HAP-1 (cell line): ENCODE results near the gene L3MBTL4.

ENCODE experiments used
- DNase-seq, 2 experiments: peaks; one replicate each; pipeline ENCODE4 v3.0.0-alpha.2; 2016 to 2020; ENCODE audit warnings: low spot score in 2 of 2
- H3K27me3 ChIP-seq: fragments of 250-450 bp; sonication (Bioruptor Pico); 2 replicates; pipeline ENCODE4 v1.5.1; 2020; ENCODE audit warnings: low read depth, mild to moderate bottlenecking, moderate library complexity
- H3K36me3 ChIP-seq: fragments of 250-450 bp; sonication (Bioruptor Pico); replicated peaks from 2 replicates; pipeline ENCODE4 v1.5.1; 2020; ENCODE audit warnings: mild to moderate bottlenecking
- H3K4me1 ChIP-seq: fragments of 250-450 bp; sonication (Bioruptor Pico); 2 replicates; pipeline ENCODE4 v1.5.1; 2020; ENCODE audit warnings: mild to moderate bottlenecking
- H3K4me3 ChIP-seq: fragments of 250-450 bp; sonication (Bioruptor Pico); 2 replicates; pipeline ENCODE4 v1.5.1; 2020; ENCODE audit warnings: mild to moderate bottlenecking, moderate library complexity
- H3K9me3 ChIP-seq: fragments of 250-450 bp; sonication (Bioruptor Pico); 2 replicates; pipeline ENCODE4 v1.5.1; 2020; ENCODE audit warnings: mild to moderate bottlenecking, moderate library complexity
- in situ Hi-C: fragments of 300-500 bp; cut with MboI; formaldehyde crosslinking; loops from 3 replicates; pipeline ENCODE4 v1.14.3; 2020; ENCODE audit warnings: low sequenced_read_pairs, inconsistent platforms, mixed read lengths

The L3MBTL4 gene

GRCh38 chr18:5984245-5984644 is 430.5 kb downstream of the L3MBTL4 start:
- in situ Hi-C loops: no loop called here

GRCh38 chr18:5983488-5983887 is 431.2 kb downstream of the L3MBTL4 start:
- H3K4me3 ChIP-seq: no peak overlapping the region
- H3K4me1 ChIP-seq: no peaks in the 10 kb centered on the region
- H3K27me3 ChIP-seq: no peaks in the 10 kb centered on the region
- no peaks in the 10 kb centered on the region for H3K9me3 ChIP-seq
- H3K36me3 ChIP-seq: no peaks in the 10 kb centered on the region
- in situ Hi-C loops: no loop called here
- DNase-seq: no peak

More at GRCh38 chr18:5984245-5984644, 430.5 kb downstream of the L3MBTL4 start:
- H3K4me3 ChIP-seq: no peak overlapping the region
- no peaks in the 10 kb centered on the region for H3K4me1 ChIP-seq
- DNase-seq: no peak
- H3K36me3 ChIP-seq: no peaks in the 10 kb centered on the region
- H3K9me3 ChIP-seq: no peaks in the 10 kb centered on the region
- no peaks in the 10 kb centered on the region for H3K27me3 ChIP-seq

GRCh38 chr18:5982332-5982731 is 432.4 kb downstream of the L3MBTL4 start:
- Histone ChIP-seq H3K4me1 (no peaks in the 10 kb centered on the region), H3K9me3 (no peaks in the 10 kb centered on the region), H3K4me3 (no peak overlapping the region), H3K36me3 (no peaks in the 10 kb centered on the region), H3K27me3 (no peaks in the 10 kb centered on the region)
- no peak for DNase-seq
- in situ Hi-C loops: no loop called here

GRCh38 chr18:5980721-5981120 is 434.0 kb downstream of the L3MBTL4 start:
- no peaks in the 10 kb centered on the region for H3K36me3 ChIP-seq
- no peak for DNase-seq
- H3K4me1 ChIP-seq: no peaks in the 10 kb centered on the region
- no peak overlapping the region for H3K4me3 ChIP-seq
- H3K27me3 ChIP-seq: no peaks in the 10 kb centered on the region
- no peaks in the 10 kb centered on the region for H3K9me3 ChIP-seq
- in situ Hi-C loops: no loop called here

GRCh38 chr18:5979971-5980457 is 434.7 kb downstream of the L3MBTL4 start:
- Histone ChIP-seq H3K4me1 (no peaks in the 10 kb centered on the region), H3K27me3 (no peaks in the 10 kb centered on the region), H3K9me3 (no peaks in the 10 kb centered on the region), H3K36me3 (no peaks in the 10 kb centered on the region), H3K4me3 (no peak overlapping the region)
- no peak for DNase-seq
- in situ Hi-C loops: no loop called here

- Histone ChIP-seq H3K27me3 (no peaks in the 10 kb centered on the region), H3K4me1 (no peaks in the 10 kb centered on the region), H3K9me3 (no peaks in the 10 kb centered on the region), H3K4me3 (no peak overlapping the region), H3K36me3 (no peaks in the 10 kb centered on the region)
- in situ Hi-C loops: no loop called here
- DNase-seq: no peak
Measured at GRCh38 chr18:5979176-5979888, 435.4 kb downstream of the L3MBTL4 start.

GRCh38 chr18:5977022-5977421 is 437.7 kb downstream of the L3MBTL4 start:
- Histone ChIP-seq H3K4me3 (no peak overlapping the region), H3K36me3 (no peaks in the 10 kb centered on the region), H3K9me3 (no peaks in the 10 kb centered on the region), H3K27me3 (no peaks in the 10 kb centered on the region), H3K4me1 (no peaks in the 10 kb centered on the region)
- no peak for DNase-seq
- in situ Hi-C loops: no loop called here

GRCh38 chr18:5975111-5976002 is 439.4 kb downstream of the L3MBTL4 start:
- Histone ChIP-seq H3K36me3 (no peaks in the 10 kb centered on the region), H3K9me3 (no peaks in the 10 kb centered on the region)
- DNase-seq: no peak

GRCh38 chr18:5974696-5975095 is 440.0 kb downstream of the L3MBTL4 start:
- Histone ChIP-seq H3K36me3 (no peaks in the 10 kb centered on the region), H3K9me3 (no peaks in the 10 kb centered on the region), H3K27me3 (no peaks in the 10 kb centered on the region), H3K4me1 (no peaks in the 10 kb centered on the region), H3K4me3 (no peak overlapping the region)
- DNase-seq: no peak
- in situ Hi-C loops: no loop called here

More at GRCh38 chr18:5975111-5976002, 439.4 kb downstream of the L3MBTL4 start:
- Histone ChIP-seq H3K4me3 (no peak overlapping the region), H3K4me1 (no peaks in the 10 kb centered on the region), H3K27me3 (no peaks in the 10 kb centered on the region)
- in situ Hi-C loops: no loop called here

GRCh38 chr18:5973099-5973498 is 441.6 kb downstream of the L3MBTL4 start:
- no peaks in the 10 kb centered on the region for H3K36me3 ChIP-seq
- no peaks in the 10 kb centered on the region for H3K9me3 ChIP-seq
- DNase-seq: no peak
- H3K27me3 ChIP-seq: no peaks in the 10 kb centered on the region
- no peaks in the 10 kb centered on the region for H3K4me1 ChIP-seq
- in situ Hi-C loops: no loop called here
- no peak overlapping the region for H3K4me3 ChIP-seq

GRCh38 chr18:5972298-5972697 is 442.4 kb downstream of the L3MBTL4 start:
- Histone ChIP-seq H3K36me3 (no peaks in the 10 kb centered on the region), H3K27me3 (no peaks in the 10 kb centered on the region), H3K9me3 (no peaks in the 10 kb centered on the region), H3K4me3 (no peak overlapping the region), H3K4me1 (no peaks in the 10 kb centered on the region)
- in situ Hi-C loops: no loop called here
- no peak for DNase-seq

GRCh38 chr18:5969989-5970403 is 444.7 kb downstream of the L3MBTL4 start:
- H3K4me1 ChIP-seq: no peaks in the 10 kb centered on the region
- H3K27me3 ChIP-seq: no peaks in the 10 kb centered on the region
- no peaks in the 10 kb centered on the region for H3K36me3 ChIP-seq
- no peak overlapping the region for H3K4me3 ChIP-seq
- in situ Hi-C loops: no loop called here
- no peak for DNase-seq
- H3K9me3 ChIP-seq: no peaks in the 10 kb centered on the region

GRCh38 chr18:5969355-5969988 is 445.2 kb downstream of the L3MBTL4 start:
- in situ Hi-C loops: no loop called here
- Histone ChIP-seq H3K4me3 (no peak overlapping the region), H3K27me3 (no peaks in the 10 kb centered on the region), H3K4me1 (no peaks in the 10 kb centered on the region), H3K9me3 (no peaks in the 10 kb centered on the region), H3K36me3 (no peaks in the 10 kb centered on the region)
- DNase-seq: no peak

- Histone ChIP-seq H3K27me3 (no peaks in the 10 kb centered on the region), H3K36me3 (no peaks in the 10 kb centered on the region), H3K4me3 (no peak overlapping the region), H3K4me1 (no peaks in the 10 kb centered on the region), H3K9me3 (no peaks in the 10 kb centered on the region)
- in situ Hi-C loops: no loop called here
- DNase-seq: no peak
Measured at GRCh38 chr18:5967666-5968065, 447.0 kb downstream of the L3MBTL4 start.
